GM19193 (cell line): Measurements from ENCODE around the gene TAF12.

Experiments
- POLR2A ChIP-seq: IDR thresholded peaks from 4 replicates; pipeline ENCODE4 v1.6.1; 2011; ENCODE audit not compliant: insufficient read depth, insufficient read length; ENCODE audit errors: extremely low read depth

TAF12 gene

GRCh38 chr1:28560886-28561285 is 82.0 kb downstream of the TAF12 start:
- no peak for TF ChIP-seq POLR2A
